NB4 (cell line): ENCODE measurements around the gene LMOD1.

Source experiments
- POLR2A ChIP-seq: IDR thresholded peaks from 2 replicates; pipeline ENCODE4 v1.6.1; 2011; ENCODE audit warnings: mild to moderate bottlenecking; ENCODE audit not compliant: insufficient read length; ENCODE audit errors: extremely low read depth
- TF ChIP-seq, protein P1 (sequence below): IDR thresholded peaks from one replicate; pipeline ENCODE4 v1.5.1; 2012; ENCODE audit warnings: low read depth, low read length

- TF ChIP-seq, protein P1, sequence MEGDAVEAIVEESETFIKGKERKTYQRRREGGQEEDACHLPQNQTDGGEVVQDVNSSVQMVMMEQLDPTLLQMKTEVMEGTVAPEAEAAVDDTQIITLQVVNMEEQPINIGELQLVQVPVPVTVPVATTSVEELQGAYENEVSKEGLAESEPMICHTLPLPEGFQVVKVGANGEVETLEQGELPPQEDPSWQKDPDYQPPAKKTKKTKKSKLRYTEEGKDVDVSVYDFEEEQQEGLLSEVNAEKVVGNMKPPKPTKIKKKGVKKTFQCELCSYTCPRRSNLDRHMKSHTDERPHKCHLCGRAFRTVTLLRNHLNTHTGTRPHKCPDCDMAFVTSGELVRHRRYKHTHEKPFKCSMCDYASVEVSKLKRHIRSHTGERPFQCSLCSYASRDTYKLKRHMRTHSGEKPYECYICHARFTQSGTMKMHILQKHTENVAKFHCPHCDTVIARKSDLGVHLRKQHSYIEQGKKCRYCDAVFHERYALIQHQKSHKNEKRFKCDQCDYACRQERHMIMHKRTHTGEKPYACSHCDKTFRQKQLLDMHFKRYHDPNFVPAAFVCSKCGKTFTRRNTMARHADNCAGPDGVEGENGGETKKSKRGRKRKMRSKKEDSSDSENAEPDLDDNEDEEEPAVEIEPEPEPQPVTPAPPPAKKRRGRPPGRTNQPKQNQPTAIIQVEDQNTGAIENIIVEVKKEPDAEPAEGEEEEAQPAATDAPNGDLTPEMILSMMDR: no peak
- no peak for TF ChIP-seq POLR2A
Observed at GRCh38 chr1:201928266-201928665, 18.1 kb downstream of the LMOD1 start.
